Measurements from ENCODE around the gene KAZN. TPM values are rescaled to one million over a fixed set of nuclear protein-coding genes. Genes with fewer than 3 reads are reported as not detected.

Gene KAZN
- total and polyA plus RNA-seq, 2 of the 8 experiments (the other 6 are each of a cell fraction or from before 2014, with no cell fraction given), result 3.7 to 11.8 TPM

- no peak overlapping the region for H2AK5ac ChIP-seq (ENCODE audit: low read depth, low read length)
- H4K91ac ChIP-seq (replicated peaks; ENCODE audit: insufficient read length, low read length), result no peak overlapping the region
- no peak overlapping the region for H3K56ac ChIP-seq (replicated peaks; ENCODE audit: insufficient read length, low read depth, low read length)
- no peaks in the 10 kb centered on the region for H3K79me1 ChIP-seq (ENCODE audit: low read depth, low read length)
- H2BK12ac ChIP-seq (ENCODE audit: low read depth, low read length), result no peak overlapping the region; the same call in 1 of the 2 replicates
- H4K5ac ChIP-seq (ENCODE audit: insufficient read length, low read depth, low read length), result no peak overlapping the region
- H2BK20ac ChIP-seq (ENCODE audit: low read length), result no peak overlapping the region
- no peaks in the 10 kb centered on the region; a peak in 2 of 7 replicates for H3K27me3 ChIP-seq (replicated peaks in 1 of 4; ENCODE audit: control insufficient read depth in 3 of 4, extremely low read depth in 1 of 4, insufficient read depth in 3 of 4, low read length in 3 of 4)
- H3K4ac ChIP-seq (replicated peaks; ENCODE audit: insufficient read length, low read depth, low read length), result no peak overlapping the region
- no peak for DNase-seq (ENCODE audit: low read depth in 1 of 2, low spot score in 2 of 2)
- no peaks in the 10 kb centered on the region for H3K79me2 ChIP-seq (ENCODE audit: control insufficient read depth in 1 of 2, insufficient read depth in 2 of 2, low read length in 2 of 2)
- no peak overlapping the region for H2BK5ac ChIP-seq (ENCODE audit: low read depth, low read length)
- no peaks in the 10 kb centered on the region for H3K36me3 ChIP-seq (ENCODE audit: control insufficient read depth in 2 of 4, insufficient read depth in 4 of 4, low read length in 3 of 4)
- H3K27ac ChIP-seq (ENCODE audit: low read depth, low read length), result no peak overlapping the region
- no peak overlapping the region for H3K9ac ChIP-seq (replicated peaks in 1 of 4; ENCODE audit: extremely low read depth in 1 of 4, low read depth in 3 of 4, low read length in 3 of 4)
- H3K4me3 ChIP-seq (ENCODE audit: extremely low read depth in 1 of 4, insufficient read depth in 2 of 4, low read depth in 3 of 4, low read length in 4 of 4), result no peak overlapping the region
- no peaks in the 10 kb centered on the region for H3K23me2 ChIP-seq (ENCODE audit: low read depth, low read length)
- H3K4me1 ChIP-seq (replicated peaks in 1 of 4; ENCODE audit: control insufficient read depth in 3 of 4, insufficient read depth in 4 of 4, low read length in 3 of 4), result peaks cover 4 to 14% (median 4%) of the 10 kb centered on the region in 4 experiments
- ChIA-PET CTCF (ENCODE audit: partially characterized antibody) (interaction anchor here (0.9 to 3.4 kb wide), 9 partner anchors 10 to 62 kb away, joined by 3 to 26 read pairs (median 5); no protein-coding TSS in a partner anchor), POLR2A (ENCODE audit: partially characterized antibody) (interaction anchor here (0.6 to 1.3 kb wide), 4 partner anchors 13 to 314 kb away, joined by 3 to 4 read pairs (median 3); no protein-coding TSS in a partner anchor)
- no peaks in the 10 kb centered on the region for H4K20me1 ChIP-seq (replicated peaks in 1 of 2; ENCODE audit: control insufficient read depth in 1 of 2, insufficient read depth in 2 of 2, low read length in 2 of 2)
- H3K4me2 ChIP-seq (ENCODE audit: insufficient read depth in 1 of 2, low read depth in 2 of 2, low read length in 2 of 2), result no peak overlapping the region
- no peak for FAIRE-seq
- no peak overlapping the region for H3K14ac ChIP-seq (ENCODE audit: insufficient read length)
- H3K9me3 ChIP-seq (ENCODE audit: insufficient read depth in 2 of 2, low read depth in 1 of 2, low read length in 1 of 2), result no peaks in the 10 kb centered on the region
- 92% methylated on average over 3 of the region's 4 CpGs; no CpG with 5 or more reads in 1 of the 2 experiments for WGBS, 2 experiments (ENCODE audit: extremely low coverage in 1 of 2, insufficient coverage in 1 of 2, insufficient read length in 1 of 2, insufficient replicate concordance in 2 of 2, low coverage in 1 of 2, low lambda C conversion rate in 2 of 2, missing lambda C conversion rate in 1 of 2)
- no peak overlapping the region for H3K18ac ChIP-seq (ENCODE audit: extremely low read depth, low read length)
- no peak overlapping the region for H2AFZ ChIP-seq (ENCODE audit: low read length)
- no peak overlapping the region for H2BK120ac ChIP-seq (replicated peaks; ENCODE audit: low read depth, low read length)
- no peak overlapping the region for H4K8ac ChIP-seq (ENCODE audit: extremely low read depth, insufficient read depth, low read length)
- H2BK15ac ChIP-seq (ENCODE audit: low read length), result no peak overlapping the region; the same call in 1 of the 2 replicates
- no peak overlapping the region for H3K23ac ChIP-seq (ENCODE audit: insufficient read length)
- TF ChIP-seq TAF1 (IDR thresholded peaks at IDR 0.05; ENCODE audit: low read depth, low read length), result no peak
- TF ChIP-seq CTBP2 (IDR thresholded peaks at IDR 0.05; ENCODE audit: borderline replicate concordance, insufficient read depth, insufficient read length, low read length), result no peak
- no peak for TF ChIP-seq TEAD4 (IDR thresholded peaks at IDR 0.05; ENCODE audit: low read depth, low read length)
Observed at GRCh38 chr1:15089258-15089992, 490.9 kb downstream of the KAZN start.
